GM19351 (cell line): ENCODE data around the gene VWA8.
"Not testable (repeated sequence)": the region's sequence is repeated elsewhere in the genome, so short reads cannot be mapped to it uniquely, and the experiment has no call there.

Experiments used
- ATAC-seq: cut with Tn5 transposase; IDR thresholded peaks from one replicate; pipeline ENCODE4 v1.9.1; 2021; ENCODE audit warnings: mild to moderate bottlenecking, moderate library complexity; ENCODE audit not compliant: unreplicated experiment

Gene VWA8

GRCh38 chr13:41859565-41859964 lies 101.3 kb downstream of the VWA8 start:
- no peak for ATAC-seq

- ATAC-seq = no peak
These were observed 102.1 kb downstream of the VWA8 start for GRCh38 chr13:41858780-41859179.

GRCh38 chr13:41854758-41855157 lies 106.2 kb downstream of the VWA8 start:
- ATAC-seq = no peak

- ATAC-seq = no peak
These were observed 109.6 kb downstream of the VWA8 start for GRCh38 chr13:41851351-41851750.

GRCh38 chr13:41848435-41849255 lies 112.3 kb downstream of the VWA8 start:
- no peak for ATAC-seq

- no peak for ATAC-seq
These were observed 113.7 kb downstream of the VWA8 start for GRCh38 chr13:41847216-41847615.

GRCh38 chr13:41842036-41842620 lies 118.8 kb downstream of the VWA8 start:
- ATAC-seq = no peak

- ATAC-seq = no peak
These were observed 123.3 kb downstream of the VWA8 start for GRCh38 chr13:41837629-41838028.

GRCh38 chr13:41835871-41836270 lies 125.0 kb downstream of the VWA8 start:
- ATAC-seq = no peak

- not testable (repeated sequence) for ATAC-seq
These were observed 126.2 kb downstream of the VWA8 start for GRCh38 chr13:41834697-41835096.

- no peak for ATAC-seq
These were observed 127.1 kb downstream of the VWA8 start for GRCh38 chr13:41833831-41834230.

- ATAC-seq = no peak
These were observed 127.7 kb downstream of the VWA8 start for GRCh38 chr13:41833201-41833600.

GRCh38 chr13:41827507-41828213 lies 133.2 kb downstream of the VWA8 start:
- no peak for ATAC-seq

GRCh38 chr13:41825691-41826090 lies 135.2 kb downstream of the VWA8 start:
- no peak for ATAC-seq

- ATAC-seq = no peak
These were observed 137.4 kb downstream of the VWA8 start for GRCh38 chr13:41823476-41823875.

- no peak for ATAC-seq
These were observed 138.3 kb downstream of the VWA8 start for GRCh38 chr13:41822560-41822959.

GRCh38 chr13:41821238-41821594 lies 139.7 kb downstream of the VWA8 start:
- ATAC-seq = no peak

- no peak for ATAC-seq
These were observed 140.2 kb downstream of the VWA8 start for GRCh38 chr13:41820581-41821237.

GRCh38 chr13:41816057-41816456 lies 144.9 kb downstream of the VWA8 start:
- no peak for ATAC-seq

GRCh38 chr13:41813426-41813825 lies 147.5 kb downstream of the VWA8 start:
- no peak for ATAC-seq

GRCh38 chr13:41812851-41813250 lies 148.1 kb downstream of the VWA8 start:
- peak; percentile 61 for ATAC-seq
